Smooth muscle cell (in vitro differentiated cells): Measurements from ENCODE around the gene SLC1A3. TPM values are rescaled to one million over a fixed set of nuclear protein-coding genes. Genes with fewer than 3 reads are reported as not detected.

Experiments used
- DNase-seq: peaks from one replicate; lab custom pipeline; 2025; ENCODE audit not compliant: unreplicated experiment; lab: John Stamatoyannopoulos, UW
- H2AFZ ChIP-seq: fragments of 200-600 bp; sonication (generic); 2 replicates; pipeline ENCODE4 v1.6.0; 2016; ENCODE audit warnings: antibody characterized with exemption, low read depth, mild to moderate bottlenecking
- H3F3A ChIP-seq: fragments of 200-600 bp; sonication (generic); 2 replicates; pipeline ENCODE4 v1.6.0; 2017; ENCODE audit warnings: antibody characterized with exemption, low read depth
- H3K27ac ChIP-seq: fragments of 200-600 bp; sonication (generic); 2 replicates; pipeline ENCODE4 v1.5.1; 2016; ENCODE audit warnings: low read depth, mild to moderate bottlenecking
- H3K27me3 ChIP-seq: fragments of 200-600 bp; sonication (generic); 2 replicates; pipeline ENCODE4 v1.6.1; 2016; ENCODE audit warnings: low read depth, mild to moderate bottlenecking
- H3K36me3 ChIP-seq: fragments of 200-600 bp; sonication (generic); 2 replicates; pipeline ENCODE4 v1.5.1; 2016; ENCODE audit warnings: low read depth
- H3K4me1 ChIP-seq: fragments of 200-600 bp; sonication (generic); 2 replicates; pipeline ENCODE4 v1.5.1; 2016; ENCODE audit warnings: low read depth
- H3K4me2 ChIP-seq: fragments of 200-600 bp; sonication (generic); 2 replicates; pipeline ENCODE4 v1.6.0; 2016; ENCODE audit warnings: mild to moderate bottlenecking
- H3K4me3 ChIP-seq: fragments of 200-600 bp; sonication (generic); 2 replicates; pipeline ENCODE4 v1.5.1; 2016; ENCODE audit warnings: mild to moderate bottlenecking
- H3K79me2 ChIP-seq: fragments of 200-600 bp; sonication (generic); 2 replicates; pipeline ENCODE4 v1.6.0; 2016; ENCODE audit warnings: low read depth, mild to moderate bottlenecking
- H3K9ac ChIP-seq: fragments of 200-600 bp; sonication (generic); 2 replicates; pipeline ENCODE4 v1.6.0; 2016; ENCODE audit warnings: low read depth
- H3K9me3 ChIP-seq: fragments of 200-600 bp; sonication (generic); replicated peaks from 2 replicates; pipeline ENCODE4 v1.5.1; 2016; ENCODE audit warnings: low read depth
- H4K20me1 ChIP-seq: fragments of 200-600 bp; sonication (generic); 2 replicates; pipeline ENCODE4 v1.6.0; 2016; ENCODE audit warnings: low read depth
- WGBS: methylation state at CpG from one replicate; pipeline ENCODE4 v1.1.7; 2016; ENCODE audit warnings: low lambda C conversion rate; 5-methylcytosine and 5-hydroxymethylcytosine counted together
- polyA plus RNA-seq: library from polyadenylated mRNA; unstranded; fragments of >200 nt; fragmentation: Nextera tagmentation; extraction: Ambion mirVana; gene quantifications from 2 replicates; pipeline ENCODE4 v1.2.1, GENCODE V29; 2016
- total RNA-seq: library from RNA; depleted of rRNA; stranded (reverse); fragments of >200 nt; gene quantifications from 2 replicates; pipeline ENCODE4 v1.2.3, GENCODE V29; 2014
- TF ChIP-seq, protein P1 (sequence below): fragments of 200-600 bp; sonication (generic); IDR thresholded peaks from 2 replicates; pipeline ENCODE4 v1.5.1; 2017; ENCODE audit warnings: borderline replicate concordance, mild to moderate bottlenecking, antibody characterized with exemption; ENCODE audit not compliant: insufficient read depth, poor library complexity, severe bottlenecking

The SLC1A3 gene
- total and polyA plus RNA-seq, 2 experiments from 2014 or later, result 2.1 to 6.8 TPM

DNA sequence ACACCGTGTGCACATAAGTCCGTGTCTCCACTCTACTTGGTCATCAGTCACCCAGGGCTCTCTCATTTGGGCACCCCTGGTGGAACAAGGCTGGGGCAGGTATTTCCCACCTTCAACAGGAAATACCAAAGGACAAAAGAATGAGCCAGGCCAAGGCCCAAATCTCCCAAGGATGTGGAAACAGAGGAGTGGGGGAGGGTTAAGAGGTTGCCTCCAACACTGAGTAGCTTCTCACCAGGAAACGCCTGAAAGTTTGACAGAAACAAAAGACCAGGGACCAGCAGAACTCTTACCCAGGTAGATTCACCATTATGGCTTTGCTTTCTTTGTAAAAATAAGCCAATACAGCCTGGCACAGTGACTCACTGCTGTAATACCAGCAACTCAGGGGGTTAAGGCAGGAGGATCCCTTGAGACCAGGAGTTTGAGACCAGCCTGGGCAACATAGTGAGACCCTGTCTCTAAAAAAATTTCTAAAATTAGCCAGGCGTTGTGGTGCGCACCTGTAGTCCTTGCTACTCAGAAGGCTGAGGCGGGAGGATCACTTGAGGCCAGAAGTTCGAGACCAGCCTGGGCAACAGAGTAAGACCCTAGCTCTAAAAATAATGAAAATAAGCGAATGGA lies 12.7 kb downstream of the SLC1A3 start:
- no peak for DNase-seq
- 75% methylated on average over 8 of the region's 8 CpGs for WGBS

DNA sequence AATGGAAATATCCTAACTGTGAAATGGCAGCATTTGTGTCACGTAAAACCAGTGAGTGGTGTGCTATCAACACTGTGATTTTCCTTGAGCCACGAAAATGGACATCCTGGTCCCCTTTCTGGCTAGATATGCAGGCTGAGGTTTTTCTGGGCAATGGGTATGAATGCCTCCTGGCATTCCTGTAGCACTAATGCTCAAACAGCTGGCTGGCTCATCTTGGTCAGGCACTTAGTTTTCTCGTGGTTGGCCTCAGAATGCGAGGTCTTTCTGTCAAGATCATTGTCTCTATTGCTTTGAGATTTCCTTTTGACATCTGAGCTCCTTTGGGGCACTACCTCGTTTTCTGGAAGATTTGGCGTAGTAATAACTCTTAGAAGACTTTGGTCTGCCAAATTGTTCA lies 15.6 kb downstream of the SLC1A3 start:
- no peaks in the 10 kb centered on the region for H3K36me3 ChIP-seq
- no peaks in the 10 kb centered on the region for H4K20me1 ChIP-seq
- no peaks in the 10 kb centered on the region for H3K9me3 ChIP-seq
- H3K4me3 ChIP-seq, result no peak overlapping the region
- DNase-seq, result no peak
- H3K4me1 ChIP-seq, result no peaks in the 10 kb centered on the region
- H3K9ac ChIP-seq, result no peak overlapping the region
- whole genome bisulfite sequencing, result 78% methylated on average over 6 of the region's 6 CpGs
- no peaks in the 10 kb centered on the region for H3F3A ChIP-seq
- H3K27me3 ChIP-seq, result no peaks in the 10 kb centered on the region
- TF ChIP-seq, protein P1, sequence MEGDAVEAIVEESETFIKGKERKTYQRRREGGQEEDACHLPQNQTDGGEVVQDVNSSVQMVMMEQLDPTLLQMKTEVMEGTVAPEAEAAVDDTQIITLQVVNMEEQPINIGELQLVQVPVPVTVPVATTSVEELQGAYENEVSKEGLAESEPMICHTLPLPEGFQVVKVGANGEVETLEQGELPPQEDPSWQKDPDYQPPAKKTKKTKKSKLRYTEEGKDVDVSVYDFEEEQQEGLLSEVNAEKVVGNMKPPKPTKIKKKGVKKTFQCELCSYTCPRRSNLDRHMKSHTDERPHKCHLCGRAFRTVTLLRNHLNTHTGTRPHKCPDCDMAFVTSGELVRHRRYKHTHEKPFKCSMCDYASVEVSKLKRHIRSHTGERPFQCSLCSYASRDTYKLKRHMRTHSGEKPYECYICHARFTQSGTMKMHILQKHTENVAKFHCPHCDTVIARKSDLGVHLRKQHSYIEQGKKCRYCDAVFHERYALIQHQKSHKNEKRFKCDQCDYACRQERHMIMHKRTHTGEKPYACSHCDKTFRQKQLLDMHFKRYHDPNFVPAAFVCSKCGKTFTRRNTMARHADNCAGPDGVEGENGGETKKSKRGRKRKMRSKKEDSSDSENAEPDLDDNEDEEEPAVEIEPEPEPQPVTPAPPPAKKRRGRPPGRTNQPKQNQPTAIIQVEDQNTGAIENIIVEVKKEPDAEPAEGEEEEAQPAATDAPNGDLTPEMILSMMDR, result no peak
- no peaks in the 10 kb centered on the region for H3K79me2 ChIP-seq
- no peak overlapping the region for H3K27ac ChIP-seq
- no peak overlapping the region for H2AFZ ChIP-seq
- H3K4me2 ChIP-seq, result no peak overlapping the region

More for the DNA sequence above, 12.7 kb downstream of the SLC1A3 start:
- H3F3A ChIP-seq, result peaks cover 6% of the 10 kb centered on the region
- H4K20me1 ChIP-seq, result no peaks in the 10 kb centered on the region
- H2AFZ ChIP-seq, result no peak overlapping the region
- no peaks in the 10 kb centered on the region for H3K79me2 ChIP-seq
- H3K27me3 ChIP-seq, result no peaks in the 10 kb centered on the region
- H3K4me3 ChIP-seq, result no peak overlapping the region
- H3K4me2 ChIP-seq, result no peak overlapping the region
- H3K4me1 ChIP-seq, result peaks cover 13% of the 10 kb centered on the region
- TF ChIP-seq, protein P1, result no peak
- H3K27ac ChIP-seq, result no peak overlapping the region
- no peak overlapping the region for H3K9ac ChIP-seq
- H3K9me3 ChIP-seq, result no peaks in the 10 kb centered on the region
- no peaks in the 10 kb centered on the region for H3K36me3 ChIP-seq

DNA sequence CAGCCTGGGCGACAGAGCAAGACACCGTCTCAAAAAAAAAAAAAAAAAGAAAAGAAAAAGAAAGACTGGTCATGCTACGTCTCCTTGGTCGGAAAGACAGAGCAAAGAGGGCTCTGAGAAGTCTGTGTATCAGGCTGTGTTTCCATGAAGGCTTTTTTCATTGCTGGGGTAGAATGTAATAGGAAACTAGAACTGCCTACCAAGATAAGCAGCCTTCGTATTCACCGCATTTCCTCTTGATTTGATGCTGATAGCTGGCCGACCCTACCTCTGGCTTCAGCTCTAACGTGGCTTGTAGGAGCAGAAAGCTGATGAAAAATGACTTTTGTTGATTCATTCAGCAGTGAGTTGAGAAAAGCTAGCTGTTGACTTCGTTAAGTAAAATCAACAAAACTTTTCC lies 17.4 kb downstream of the SLC1A3 start:
- H3K4me1 ChIP-seq, result peaks cover 2% of the 10 kb centered on the region
- no peaks in the 10 kb centered on the region for H3K27me3 ChIP-seq
- no peak overlapping the region for H2AFZ ChIP-seq
- H4K20me1 ChIP-seq, result no peaks in the 10 kb centered on the region
- H3K79me2 ChIP-seq, result no peaks in the 10 kb centered on the region
- TF ChIP-seq, protein P1, result no peak
- H3K27ac ChIP-seq, result no peak overlapping the region
- 78% methylated on average over 9 of the region's 9 CpGs for WGBS
- H3K4me2 ChIP-seq, result no peak overlapping the region
- no peak overlapping the region for H3K9ac ChIP-seq
- no peak overlapping the region for H3K4me3 ChIP-seq
- no peaks in the 10 kb centered on the region for H3F3A ChIP-seq
- H3K9me3 ChIP-seq, result no peaks in the 10 kb centered on the region
- no peak for DNase-seq
- H3K36me3 ChIP-seq, result no peaks in the 10 kb centered on the region

DNA sequence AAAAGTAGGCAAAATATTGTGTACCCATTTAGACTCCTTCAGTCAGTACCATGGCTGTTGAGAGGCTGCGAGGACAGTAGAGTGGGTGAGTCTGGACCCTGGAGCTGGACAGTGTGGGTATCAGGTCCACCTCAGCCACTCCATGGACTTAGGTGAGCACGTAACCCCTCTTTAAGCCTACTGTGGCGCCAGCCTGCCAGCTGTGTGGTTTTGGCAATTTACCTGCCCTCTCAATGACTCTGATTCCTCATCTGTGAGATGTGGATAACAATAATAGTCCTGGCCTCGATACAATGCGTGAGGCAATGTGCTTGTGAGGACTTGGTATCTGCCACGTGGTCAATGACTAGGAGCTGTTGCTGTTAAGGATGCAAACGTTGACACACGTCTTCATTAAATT lies 17.9 kb downstream of the SLC1A3 start:
- WGBS, result 97% methylated on average over 8 of the region's 8 CpGs
- DNase-seq, result no peak
- H3K4me2 ChIP-seq, result no peak overlapping the region
- no peaks in the 10 kb centered on the region for H3K27me3 ChIP-seq
- no peaks in the 10 kb centered on the region for H3K79me2 ChIP-seq
- H3K36me3 ChIP-seq, result no peaks in the 10 kb centered on the region
- H3F3A ChIP-seq, result no peaks in the 10 kb centered on the region
- no peak overlapping the region for H3K4me3 ChIP-seq
- H4K20me1 ChIP-seq, result no peaks in the 10 kb centered on the region
- H3K27ac ChIP-seq, result no peak overlapping the region
- H3K9ac ChIP-seq, result no peak overlapping the region
- no peak overlapping the region for H2AFZ ChIP-seq
- no peaks in the 10 kb centered on the region for H3K9me3 ChIP-seq
- TF ChIP-seq, protein P1, result no peak
- peaks cover 6% of the 10 kb centered on the region for H3K4me1 ChIP-seq
